ENCODE measurements around the gene NDUFAF7.
A peak's percentile ranks its signal among the peaks of the same experiment; 100 is the strongest.

The NDUFAF7 gene

GRCh38 chr2:37244017-37244416 is 12.6 kb downstream of the NDUFAF7 start:
- Histone ChIP-seq H3K36me3 (peaks cover 64 to 89% (median 66%) of the 10 kb centered on the region in 3 donors), H3K27ac (no peak overlapping the region), H3K4me1 (peaks cover 0 to under 1% (median 0%) of the 10 kb centered on the region in 4 donors), H3K27me3 (no peaks in the 10 kb centered on the region), H3K4me3 (no peak overlapping the region), H3K9me3 (no peaks in the 10 kb centered on the region)
- TF ChIP-seq, protein P1, sequence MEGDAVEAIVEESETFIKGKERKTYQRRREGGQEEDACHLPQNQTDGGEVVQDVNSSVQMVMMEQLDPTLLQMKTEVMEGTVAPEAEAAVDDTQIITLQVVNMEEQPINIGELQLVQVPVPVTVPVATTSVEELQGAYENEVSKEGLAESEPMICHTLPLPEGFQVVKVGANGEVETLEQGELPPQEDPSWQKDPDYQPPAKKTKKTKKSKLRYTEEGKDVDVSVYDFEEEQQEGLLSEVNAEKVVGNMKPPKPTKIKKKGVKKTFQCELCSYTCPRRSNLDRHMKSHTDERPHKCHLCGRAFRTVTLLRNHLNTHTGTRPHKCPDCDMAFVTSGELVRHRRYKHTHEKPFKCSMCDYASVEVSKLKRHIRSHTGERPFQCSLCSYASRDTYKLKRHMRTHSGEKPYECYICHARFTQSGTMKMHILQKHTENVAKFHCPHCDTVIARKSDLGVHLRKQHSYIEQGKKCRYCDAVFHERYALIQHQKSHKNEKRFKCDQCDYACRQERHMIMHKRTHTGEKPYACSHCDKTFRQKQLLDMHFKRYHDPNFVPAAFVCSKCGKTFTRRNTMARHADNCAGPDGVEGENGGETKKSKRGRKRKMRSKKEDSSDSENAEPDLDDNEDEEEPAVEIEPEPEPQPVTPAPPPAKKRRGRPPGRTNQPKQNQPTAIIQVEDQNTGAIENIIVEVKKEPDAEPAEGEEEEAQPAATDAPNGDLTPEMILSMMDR (IDR thresholded peaks at IDR 0.05) = no peak
- intact Hi-C loops (cut with DNase I; ENCODE audit: low total_unique reads) = no loop called here
- DNase-seq = no peak

GRCh38 chr2:37244755-37245154 is 13.3 kb downstream of the NDUFAF7 start:
- no peak for DNase-seq
- no peaks in the 10 kb centered on the region for H3K27me3 ChIP-seq
- H3K9me3 ChIP-seq = no peaks in the 10 kb centered on the region
- intact Hi-C loops (cut with DNase I; ENCODE audit: low total_unique reads) = no loop called here
- peaks cover 0 to 8% (median 0%) of the 10 kb centered on the region in 4 donors for H3K4me1 ChIP-seq
- H3K4me3 ChIP-seq = no peak overlapping the region
- no peak overlapping the region for H3K27ac ChIP-seq
- peaks cover 59 to 85% (median 66%) of the 10 kb centered on the region in 3 donors for H3K36me3 ChIP-seq
- TF ChIP-seq, protein P1 (IDR thresholded peaks at IDR 0.05) = no peak

DNA sequence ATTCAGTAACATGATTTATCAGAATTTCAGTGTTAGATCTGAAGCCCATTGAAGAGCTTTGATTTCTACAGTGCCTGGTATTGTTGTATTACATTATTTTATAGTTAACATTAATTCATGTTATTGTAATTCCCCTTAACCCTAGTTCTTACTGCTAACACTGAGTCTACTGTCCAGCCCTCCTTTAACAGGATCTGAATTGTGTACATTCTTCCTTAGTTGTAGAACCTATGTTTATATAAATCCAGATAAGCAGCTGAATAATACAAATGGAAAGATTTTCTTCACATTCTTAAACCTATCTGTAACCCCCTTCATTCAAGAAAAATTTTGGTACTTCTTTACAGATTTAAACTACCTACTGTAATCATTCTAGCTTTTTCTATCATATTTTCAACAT is 14.7 kb downstream of the NDUFAF7 start:
- peaks cover 0 to 22% (median 2%) of the 10 kb centered on the region in 4 donors for H3K4me1 ChIP-seq
- DNase-seq = no peak
- no peaks in the 10 kb centered on the region for H3K27me3 ChIP-seq
- intact Hi-C loops (cut with DNase I; ENCODE audit: low total_unique reads) = no loop called here
- H3K27ac ChIP-seq = no peak overlapping the region
- H3K4me3 ChIP-seq = no peak overlapping the region
- TF ChIP-seq, protein P1 (IDR thresholded peaks at IDR 0.05) = no peak
- no peaks in the 10 kb centered on the region for H3K9me3 ChIP-seq
- peaks cover 59 to 85% (median 66%) of the 10 kb centered on the region in 3 donors for H3K36me3 ChIP-seq

DNA sequence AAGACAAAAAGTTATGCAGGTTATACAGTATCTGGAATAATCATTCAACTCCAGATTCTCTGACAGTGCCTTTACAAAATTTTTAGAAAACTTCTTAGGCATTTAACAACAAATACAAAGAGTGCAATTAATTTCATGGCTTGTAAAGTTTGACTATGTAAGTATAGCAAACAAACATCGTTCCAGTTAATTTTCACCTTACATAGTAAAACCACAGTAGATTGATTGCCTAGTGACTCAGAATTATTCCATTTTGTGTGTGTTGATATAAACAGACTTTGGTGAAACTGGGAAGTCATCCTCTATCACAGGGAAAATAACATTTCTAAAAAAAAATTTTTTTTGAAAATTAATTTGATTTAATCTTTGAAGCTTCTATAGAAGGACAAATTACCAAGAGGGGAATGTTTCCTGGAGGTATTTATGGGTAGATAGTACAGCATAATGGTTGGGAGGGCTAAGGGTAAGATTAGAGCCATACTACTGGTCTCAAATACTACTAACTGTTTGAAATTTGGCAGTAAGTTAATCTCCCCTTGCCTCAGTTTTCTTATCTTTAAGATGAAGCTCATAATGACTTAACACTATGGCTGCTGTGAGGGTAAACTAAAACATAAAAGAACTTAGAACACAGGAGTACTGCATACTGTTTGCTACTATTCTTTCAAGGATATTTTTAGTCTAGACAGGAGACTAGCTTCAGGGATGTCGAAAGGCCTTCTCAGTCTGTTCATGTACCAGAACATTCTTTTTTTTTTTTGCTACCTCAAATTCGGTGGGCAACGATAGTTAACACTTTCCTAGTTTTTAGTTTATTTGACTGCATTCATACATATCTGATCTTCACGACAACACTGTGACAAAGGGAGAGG is 19.6 kb downstream of the NDUFAF7 start:
- Histone ChIP-seq H3K27me3 (no peaks in the 10 kb centered on the region), H3K27ac (peak overlapping the region in 1 of 2 donors; percentile 47), H3K36me3 (peaks cover 49 to 82% (median 65%) of the 10 kb centered on the region in 3 donors), H3K9me3 (no peaks in the 10 kb centered on the region), H3K4me1 (peaks cover 0 to 24% (median 2%) of the 10 kb centered on the region in 4 donors), H3K4me3 (no peak overlapping the region)
- TF ChIP-seq, protein P1 (IDR thresholded peaks at IDR 0.05) = no peak
- DNase-seq = no peak
- intact Hi-C loops (cut with DNase I; ENCODE audit: low total_unique reads) = no loop called here

GRCh38 chr2:37262522-37262921 is 31.1 kb downstream of the NDUFAF7 start:
- Histone ChIP-seq H3K4me1 (no peaks in the 10 kb centered on the region), H3K27me3 (no peaks in the 10 kb centered on the region)
- intact Hi-C loops (cut with DNase I; ENCODE audit: low total_unique reads) = no loop called here

More at GRCh38 chr2:37262522-37262921, 31.1 kb downstream of the NDUFAF7 start:
- Histone ChIP-seq H3K27ac (no peak overlapping the region), H3K4me3 (no peak overlapping the region), H3K9me3 (no peaks in the 10 kb centered on the region), H3K36me3 (peaks cover 37 to 68% (median 38%) of the 10 kb centered on the region in 3 donors)
- no peak for DNase-seq
- TF ChIP-seq, protein P1 (IDR thresholded peaks at IDR 0.05) = no peak
